GM21367 (cell line): ENCODE measurements around the gene SORBS2.

Experiments
- ATAC-seq: cut with Tn5 transposase; IDR thresholded peaks from one replicate; pipeline ENCODE4 v1.9.1; 2021; ENCODE audit not compliant: unreplicated experiment

Gene SORBS2

GRCh38 chr4:185742766-185743165 lies 69.2 kb downstream of the SORBS2 start:
- ATAC-seq = no peak

DNA sequence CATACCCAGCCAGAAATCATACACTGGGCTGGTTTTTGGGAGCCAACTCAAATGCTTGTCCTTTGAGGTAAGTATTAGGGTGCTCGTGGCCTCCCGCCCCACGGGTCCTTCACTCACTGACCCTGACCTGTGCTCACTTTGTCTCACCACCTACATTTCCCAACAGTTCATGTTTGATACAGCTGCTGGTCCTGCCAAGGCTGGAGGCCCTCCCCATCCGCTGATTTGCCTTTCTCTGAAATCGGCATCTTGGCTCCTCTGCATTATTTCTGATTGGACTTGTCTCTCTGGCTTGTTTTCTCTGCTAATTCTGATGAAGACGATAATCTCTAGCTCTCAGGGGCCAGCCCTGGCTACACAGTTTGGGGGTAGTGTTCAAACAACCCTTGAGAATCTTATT lies 70.2 kb downstream of the SORBS2 start:
- ATAC-seq = no peak

- peak; percentile 29 for ATAC-seq
Observed at GRCh38 chr4:185740471-185740873, 71.5 kb downstream of the SORBS2 start.

GRCh38 chr4:185738820-185739219 lies 73.2 kb downstream of the SORBS2 start:
- peak; percentile 36 for ATAC-seq

GRCh38 chr4:185738038-185738552 lies 73.9 kb downstream of the SORBS2 start:
- ATAC-seq = no peak

DNA sequence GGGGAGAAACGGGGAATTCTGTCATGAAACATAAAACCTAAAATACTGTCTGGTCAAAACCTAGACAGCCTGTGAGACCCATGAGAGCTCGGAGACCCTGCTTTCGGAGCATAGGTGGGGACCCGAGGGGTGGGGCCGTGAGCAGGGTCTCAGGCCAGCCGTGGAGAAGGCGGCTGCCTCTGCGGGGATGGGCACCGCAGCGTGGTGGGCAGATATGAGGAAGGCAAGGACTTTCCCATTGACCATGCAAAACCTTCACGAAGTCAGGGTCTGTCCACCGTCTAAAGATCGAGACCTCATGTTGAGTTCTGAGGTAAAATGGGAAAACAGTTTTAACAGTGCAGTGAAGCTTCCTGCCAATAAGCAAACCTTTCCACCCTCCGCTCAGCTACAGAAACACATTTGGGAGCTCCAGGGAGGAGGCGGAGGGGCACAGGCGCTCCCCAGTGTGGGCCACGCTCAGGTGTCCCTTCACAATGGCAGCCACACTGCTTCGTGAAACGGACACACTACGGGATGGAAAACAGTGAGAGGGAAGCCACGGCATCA lies 74.4 kb downstream of the SORBS2 start:
- no peak for ATAC-seq

- no peak for ATAC-seq
Observed at GRCh38 chr4:185736882-185737281, 75.1 kb downstream of the SORBS2 start.

- no peak for ATAC-seq
Observed at GRCh38 chr4:185735866-185736400, 76.1 kb downstream of the SORBS2 start.

DNA sequence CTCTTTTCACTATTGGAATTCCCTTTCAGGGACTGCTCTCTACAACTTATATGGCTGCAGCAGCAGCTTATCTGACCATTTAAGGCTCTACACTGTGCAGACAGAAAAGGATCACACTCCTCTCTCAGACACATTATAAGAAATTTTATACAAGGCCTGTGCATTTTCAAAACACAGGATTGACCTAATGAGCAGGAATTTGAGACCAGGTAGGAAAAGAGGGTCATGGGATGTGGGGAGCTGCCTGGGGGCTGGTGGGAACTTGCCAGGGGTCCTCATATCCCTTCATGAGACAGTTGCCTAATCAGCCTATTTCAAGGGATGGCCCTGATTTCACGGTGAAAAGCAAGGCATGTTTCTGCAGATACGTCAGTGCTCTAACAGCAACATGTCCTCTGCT lies 77.1 kb downstream of the SORBS2 start:
- ATAC-seq = no peak

- ATAC-seq = peak; percentile 43
Observed at GRCh38 chr4:185734214-185734613, 77.8 kb downstream of the SORBS2 start.

DNA sequence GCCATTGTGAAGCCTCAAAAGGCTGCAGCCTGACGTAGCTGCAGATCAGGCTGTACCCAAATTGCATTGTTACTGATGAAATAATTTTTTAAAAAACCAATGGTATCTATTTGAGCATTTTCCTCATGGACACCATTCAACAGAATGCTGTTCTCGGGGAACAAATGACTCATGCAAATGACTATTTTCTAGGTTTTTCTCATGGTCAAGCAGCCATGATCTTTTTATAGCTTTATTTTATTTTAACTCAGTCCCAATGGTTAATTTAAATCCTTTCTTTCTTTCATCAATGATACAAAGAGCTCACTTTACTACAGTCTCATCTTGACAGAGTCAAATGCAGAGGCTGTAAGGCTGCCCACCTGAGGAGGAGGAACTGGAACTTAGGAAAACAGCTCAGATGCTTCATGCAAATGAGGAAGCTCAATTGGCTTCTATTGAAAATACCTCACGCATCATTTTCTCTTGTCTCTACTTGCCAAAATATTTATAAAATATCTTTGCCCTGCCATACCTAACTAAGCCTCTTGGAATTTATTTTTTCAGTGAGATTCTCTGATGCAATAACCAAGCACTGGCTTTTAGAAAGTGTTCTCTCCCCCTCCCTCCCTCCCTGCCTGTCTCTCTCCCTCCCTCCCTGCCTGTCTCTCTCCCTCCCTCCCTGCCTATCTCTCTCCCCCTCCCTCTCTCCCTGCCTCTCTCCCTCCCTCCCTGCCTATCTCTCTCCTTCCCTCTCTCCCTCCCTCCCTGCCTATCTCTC lies 81.0 kb downstream of the SORBS2 start:
- peak; percentile 59 for ATAC-seq

DNA sequence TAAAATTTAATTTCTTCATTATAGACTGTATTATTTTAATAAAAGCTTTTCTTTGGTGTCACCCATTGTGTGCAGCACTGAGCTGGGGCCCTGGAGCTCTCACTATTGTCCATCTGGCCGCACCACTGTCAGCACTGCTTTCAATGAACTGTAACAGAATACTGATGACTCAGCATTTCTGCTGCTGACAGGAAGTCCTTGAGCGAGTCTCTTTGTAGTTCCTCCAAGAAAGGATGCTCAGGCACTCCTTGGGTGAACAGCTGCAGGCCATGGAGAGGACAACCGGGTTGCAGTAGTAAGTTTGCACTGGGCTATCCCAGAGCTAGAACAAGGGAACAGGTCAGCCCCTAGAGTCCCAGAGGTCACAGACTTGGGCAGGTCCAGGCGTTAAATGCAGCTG lies 81.6 kb downstream of the SORBS2 start:
- peak; percentile 46 for ATAC-seq

DNA sequence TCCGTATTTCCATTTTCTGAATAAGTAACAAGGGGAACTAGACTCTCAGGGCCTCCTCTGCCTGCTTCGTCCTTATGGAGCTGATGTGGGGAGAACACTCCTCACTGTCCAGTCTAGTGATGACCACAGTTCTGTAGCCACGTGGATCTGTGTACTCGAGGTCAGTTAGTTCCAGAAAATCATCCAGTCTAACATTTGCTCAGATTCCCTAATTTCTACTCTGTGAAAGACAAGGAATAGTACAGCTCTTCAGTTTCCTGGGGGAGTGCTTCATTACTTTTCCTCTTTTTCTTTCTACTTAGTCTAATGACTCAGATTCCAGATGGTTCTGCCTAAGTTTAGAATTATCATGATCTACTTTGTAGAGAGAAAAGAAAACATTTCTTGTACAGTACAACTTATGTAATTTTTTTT lies 82.6 kb downstream of the SORBS2 start:
- ATAC-seq = no peak

- no peak for ATAC-seq
Observed at GRCh38 chr4:185728893-185729292, 83.1 kb downstream of the SORBS2 start.

GRCh38 chr4:185726931-185727330 lies 85.1 kb downstream of the SORBS2 start:
- ATAC-seq = no peak

DNA sequence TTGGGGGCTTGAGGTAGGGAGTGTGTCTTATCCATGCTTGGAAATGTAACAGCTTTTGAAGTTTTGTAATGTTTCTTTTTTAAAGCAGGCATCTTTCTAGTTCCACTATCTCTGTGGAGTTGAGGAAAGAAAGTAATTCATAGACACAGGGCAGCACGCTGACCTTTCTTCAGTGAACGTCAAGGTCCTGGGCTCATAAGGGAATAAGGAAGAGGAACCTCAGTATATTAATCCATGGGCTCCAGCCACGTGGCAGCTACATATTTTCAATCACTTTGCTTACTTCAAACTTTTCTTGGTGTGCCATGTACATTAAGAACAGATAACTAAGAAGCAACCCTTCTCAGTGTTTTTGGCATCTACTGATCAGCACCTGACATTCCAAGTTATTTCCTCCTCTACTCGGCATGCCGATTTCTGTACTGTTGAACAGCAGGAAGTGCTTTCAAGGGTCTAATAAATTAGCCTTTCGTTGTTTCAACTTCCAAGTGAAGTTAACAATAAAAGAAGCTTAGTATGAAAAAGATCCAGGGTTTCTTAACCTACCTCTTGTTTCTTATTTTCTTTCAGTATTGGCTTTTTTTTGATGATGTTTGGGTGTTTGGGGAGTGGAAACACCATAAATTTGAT lies 88.2 kb downstream of the SORBS2 start:
- no peak for ATAC-seq

DNA sequence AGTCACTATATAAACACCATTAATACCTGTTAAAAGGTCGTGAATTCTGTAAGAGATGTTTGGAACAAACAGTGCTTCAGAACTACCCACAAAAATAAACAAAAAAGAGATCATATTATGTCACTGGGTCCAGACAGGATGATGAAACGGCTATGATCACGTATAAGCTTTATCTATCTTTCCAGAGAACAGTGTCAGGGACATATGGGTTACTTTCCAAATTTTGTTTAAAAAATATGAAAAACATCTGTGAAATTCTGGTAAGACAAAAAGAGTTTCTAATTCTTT lies 90.0 kb downstream of the SORBS2 start:
- ATAC-seq = no peak

DNA sequence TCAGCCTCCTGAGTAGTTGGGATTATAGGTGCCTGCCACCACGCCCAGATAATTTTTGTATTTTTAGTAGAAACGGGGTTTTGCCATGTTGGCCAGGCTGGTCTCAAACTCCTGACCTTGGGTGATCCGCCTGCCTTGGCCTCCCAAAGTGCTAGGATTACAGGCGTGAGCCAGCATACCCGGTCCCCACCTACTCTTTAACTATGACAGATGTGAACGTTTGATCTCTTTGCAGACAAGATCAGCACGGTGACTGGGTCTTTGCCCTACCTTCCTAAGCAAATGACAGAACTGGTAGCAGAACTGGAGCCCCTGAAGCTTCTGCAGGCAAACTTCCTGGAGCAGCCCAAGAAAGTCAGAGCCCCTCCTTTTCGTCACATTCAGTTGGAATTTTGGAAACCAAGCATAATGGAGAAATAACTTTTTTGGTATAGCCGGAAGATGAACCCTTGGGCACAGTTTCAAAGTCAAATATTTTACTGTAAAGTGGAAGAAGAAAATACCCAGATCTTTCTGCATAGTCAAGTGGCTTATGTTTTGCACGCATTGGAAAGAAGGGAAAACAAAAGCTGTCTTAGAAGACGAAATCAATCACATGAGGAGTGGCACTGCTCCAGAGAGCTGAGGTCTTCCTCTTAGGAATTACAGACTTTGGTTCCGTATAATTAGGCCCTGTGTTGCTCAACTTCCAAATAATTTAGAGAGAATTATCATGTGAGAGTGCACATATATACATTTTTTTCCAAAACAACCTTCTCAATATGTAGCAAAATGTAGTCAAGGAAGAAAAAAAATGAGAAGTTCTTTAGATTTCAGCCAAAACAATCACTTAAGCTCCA lies 90.6 kb downstream of the SORBS2 start:
- no peak for ATAC-seq

- ATAC-seq = no peak
Observed at GRCh38 chr4:185719500-185719858, 92.5 kb downstream of the SORBS2 start.

DNA sequence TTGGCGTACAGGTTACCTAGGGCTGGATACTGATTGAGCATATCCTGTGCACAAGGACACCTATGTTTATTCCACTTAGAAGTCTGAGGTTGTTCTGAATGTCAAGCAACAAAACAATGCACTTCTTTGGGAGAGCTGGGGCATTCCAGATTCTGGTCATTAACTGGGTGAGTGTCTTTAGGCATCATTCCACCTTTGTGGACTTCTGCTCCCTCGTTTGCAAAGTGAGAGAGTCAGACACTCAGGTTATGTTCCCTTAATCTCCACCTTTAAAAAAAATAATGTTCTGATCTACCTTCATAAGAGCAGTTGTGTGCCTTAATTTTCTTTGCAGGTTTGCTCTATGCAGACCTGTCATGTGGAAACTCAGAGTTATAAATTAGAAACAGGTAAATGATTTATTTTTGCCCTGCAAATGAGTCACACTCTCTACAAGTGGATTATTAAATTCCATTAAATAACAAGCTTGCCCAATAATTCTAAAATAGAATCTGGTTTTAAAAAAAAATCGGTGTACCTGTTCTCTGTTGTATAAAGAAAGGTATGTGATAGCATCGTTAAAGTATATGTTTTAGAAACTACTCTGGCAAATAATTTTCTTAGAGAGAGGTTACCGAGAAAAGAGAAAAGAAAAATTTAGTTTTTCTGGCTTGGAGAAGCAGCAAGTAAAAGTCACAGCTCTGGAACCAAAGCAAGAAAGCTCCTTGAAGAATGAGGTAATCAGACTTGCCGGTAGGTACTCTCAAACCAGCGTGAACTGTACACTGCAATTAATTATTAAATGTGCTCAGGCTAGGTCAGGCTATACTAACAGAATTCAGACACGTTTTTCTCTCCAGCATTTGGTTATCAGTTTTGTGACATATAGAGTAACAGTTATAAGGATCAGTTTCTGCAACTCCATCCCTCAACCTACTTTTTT lies 93.2 kb downstream of the SORBS2 start:
- no peak for ATAC-seq
